ENCODE data around the gene SMPD3. TPM values are rescaled to one million over a fixed set of nuclear protein-coding genes. Genes with fewer than 3 reads are reported as not detected.

Gene SMPD3
- total and polyA plus RNA-seq, 2 of the 4 experiments (the other 2 are of a cell fraction): not detected

- Histone ChIP-seq H3K9me1 (ENCODE audit: insufficient read depth, low read length) (peaks cover 3% of the 10 kb centered on the region), H3K4me3 (ENCODE audit: insufficient read depth, low read depth, low read length) (no peak overlapping the region), H3K14ac (replicated peaks; ENCODE audit: low read depth, low read length) (no peak overlapping the region), H2AFZ (replicated peaks; ENCODE audit: low read length, poor library complexity) (no peak overlapping the region), H4K20me1 (ENCODE audit: insufficient read depth, low read length) (no peaks in the 10 kb centered on the region), H4K91ac (ENCODE audit: insufficient read depth, low read depth, low read length) (no peak overlapping the region), H3K79me1 (ENCODE audit: low read depth in 1 of 2, low read length in 2 of 2) (peaks cover 0 to 6% of the 10 kb centered on the region in 2 experiments; a peak in 2 of 4 replicates), H4K8ac (ENCODE audit: low read depth in 2 of 2, low read length in 2 of 2) (no peak overlapping the region), H2AK5ac (ENCODE audit: low read depth, low read length) (no peak overlapping the region), H2AK9ac (replicated peaks; ENCODE audit: low read depth, low read length, poor library complexity) (no peak overlapping the region), H2BK120ac (ENCODE audit: low read depth, low read length) (no peak overlapping the region), H2BK5ac (ENCODE audit: low read depth, low read length, poor library complexity, severe bottlenecking) (no peak overlapping the region), H3K27me3 (ENCODE audit: control insufficient read depth, insufficient read depth, low read length) (no peaks in the 10 kb centered on the region), H3K23ac (ENCODE audit: low read depth, low read length) (no peak overlapping the region), H3K56ac (ENCODE audit: extremely low read depth, insufficient read depth, low read length) (no peak overlapping the region), H2BK15ac (ENCODE audit: low read depth, low read length) (no peak overlapping the region), H4K5ac (ENCODE audit: low read depth, low read length) (no peak overlapping the region), H3K27ac (ENCODE audit: insufficient read depth, low read length) (no peak overlapping the region), H3K18ac (ENCODE audit: low read depth, low read length) (no peak overlapping the region), H3K4me2 (ENCODE audit: low read depth, low read length) (no peak overlapping the region), H3K4me1 (ENCODE audit: control insufficient read depth, insufficient read depth, low read length) (0 out of 2 replicates have a peak, but pooled peaks cover under 1% of the 10 kb centered on the region), H3K4ac (ENCODE audit: low read depth, low read length) (no peak overlapping the region), H3K36me3 (ENCODE audit: control insufficient read depth, insufficient read depth, low read length) (peaks cover 51% of the 10 kb centered on the region), H2BK20ac (ENCODE audit: low read depth, low read length) (no peak overlapping the region), H3K9ac (ENCODE audit: low read depth, low read length) (no peak overlapping the region), H3K9me3 (ENCODE audit: control insufficient read depth, insufficient read depth, low read length) (no peaks in the 10 kb centered on the region)
- no peak for DNase-seq
- no peak for ATAC-seq (ENCODE audit: low read depth)
- no peak for TF ChIP-seq MXI1 (IDR thresholded peaks at IDR 0.05; ENCODE audit: borderline replicate concordance, low read depth, low read length)
- no peak for TF ChIP-seq FOS (IDR thresholded peaks at IDR 0.05; ENCODE audit: low read depth, low read length)
- no peak for TF ChIP-seq RFX5 (IDR thresholded peaks at IDR 0.05; ENCODE audit: low read depth, low read length)
- TF ChIP-seq RCOR1 (IDR thresholded peaks at IDR 0.05; ENCODE audit: insufficient replicate concordance, low read length): no peak
- CTCF ChIA-PET: interaction anchor here (0.7 to 1.1 kb wide), 2 partner anchors 28 to 77 kb away, joined by 3 read pairs; partner anchors contain the start of genes PRMT7 and SLC7A6OS
- POLR2A ChIA-PET (ENCODE audit: unreplicated experiment): no interaction called here
- dilution Hi-C loops (cut with HindIII; ENCODE audit: low sequenced_read_pairs, unreplicated experiment): no loop called here
- BruUV-seq (replicated peaks): no TSS peak
- intact Hi-C loops (cut with micrococcal nuclease): no loop called here
- in situ Hi-C loops (cut with MboI; ENCODE audit: low sequenced_read_pairs): no loop called here
- WGBS, 2 experiments (ENCODE audit: extremely low coverage in 2 of 2, insufficient read length in 1 of 2): 84% methylated on average over 9 of the region's 13 CpGs; no CpG with 5 or more reads in 1 of the 2 experiments
These were observed 109.1 kb downstream of the SMPD3 start for GRCh38 chr16:68339214-68339613.

Measured in IMR-90 (cell line).